Erythroblast (primary cell): ENCODE measurements around the gene MSI2.

Experiments used
- GATA1 ChIP-seq: IDR thresholded peaks from 2 replicates; pipeline ENCODE4 v1.6.1; 2011; ENCODE audit warnings: low read depth, mild to moderate bottlenecking, control low read depth, low read length, moderate library complexity
- POLR2A ChIP-seq: IDR thresholded peaks from 2 replicates; pipeline ENCODE4 v1.6.1; 2011; ENCODE audit warnings: mild to moderate bottlenecking, low read length

DNA sequence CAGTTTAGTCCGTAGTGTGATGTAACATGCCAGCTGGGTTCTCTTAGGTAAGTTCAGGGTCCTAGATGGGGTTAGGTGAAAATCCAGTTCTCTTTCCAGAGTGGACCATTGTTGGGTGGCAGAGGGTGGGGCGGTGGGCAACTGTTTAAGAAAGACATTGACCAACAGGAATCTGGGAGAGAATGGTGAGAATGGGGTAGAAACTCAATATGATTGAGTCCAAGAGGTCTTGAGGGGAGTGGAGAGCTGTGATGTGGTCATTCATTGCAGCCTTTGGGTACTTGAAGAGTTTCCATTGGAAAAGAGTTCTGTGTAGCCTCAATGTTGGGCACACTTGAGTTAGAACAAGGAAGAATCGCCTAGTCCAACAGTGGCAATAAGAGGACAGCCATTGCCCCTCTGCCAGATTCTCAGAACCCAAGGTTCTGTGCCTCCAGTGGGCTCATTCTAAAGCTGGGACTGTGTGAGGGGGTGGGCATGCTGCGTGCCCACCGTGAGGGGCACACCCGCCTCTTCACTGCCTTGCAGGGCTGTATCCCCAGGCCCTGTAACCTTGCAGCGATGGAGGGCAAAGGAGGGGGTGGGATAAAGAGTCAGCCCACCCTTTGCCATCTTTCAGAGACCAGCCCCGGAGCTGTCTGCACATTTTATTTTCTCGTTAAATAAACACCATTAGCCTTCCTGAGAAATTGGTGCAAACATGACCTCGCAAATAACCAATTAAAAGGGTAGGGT, 280.6 kb downstream of the MSI2 start:
- TF ChIP-seq POLR2A: no peak
- no peak for TF ChIP-seq GATA1
